GM21576 (cell line): Measurements from ENCODE around the gene APOL1.
"Not testable (repeated sequence)": the region's sequence is repeated elsewhere in the genome, so short reads cannot be mapped to it uniquely, and the experiment has no call there.

ENCODE experiments used
- ATAC-seq: cut with Tn5 transposase; IDR thresholded peaks from one replicate; pipeline ENCODE4 v1.9.1; 2021; ENCODE audit warnings: mild to moderate bottlenecking, moderate library complexity; ENCODE audit not compliant: unreplicated experiment

Gene APOL1

DNA sequence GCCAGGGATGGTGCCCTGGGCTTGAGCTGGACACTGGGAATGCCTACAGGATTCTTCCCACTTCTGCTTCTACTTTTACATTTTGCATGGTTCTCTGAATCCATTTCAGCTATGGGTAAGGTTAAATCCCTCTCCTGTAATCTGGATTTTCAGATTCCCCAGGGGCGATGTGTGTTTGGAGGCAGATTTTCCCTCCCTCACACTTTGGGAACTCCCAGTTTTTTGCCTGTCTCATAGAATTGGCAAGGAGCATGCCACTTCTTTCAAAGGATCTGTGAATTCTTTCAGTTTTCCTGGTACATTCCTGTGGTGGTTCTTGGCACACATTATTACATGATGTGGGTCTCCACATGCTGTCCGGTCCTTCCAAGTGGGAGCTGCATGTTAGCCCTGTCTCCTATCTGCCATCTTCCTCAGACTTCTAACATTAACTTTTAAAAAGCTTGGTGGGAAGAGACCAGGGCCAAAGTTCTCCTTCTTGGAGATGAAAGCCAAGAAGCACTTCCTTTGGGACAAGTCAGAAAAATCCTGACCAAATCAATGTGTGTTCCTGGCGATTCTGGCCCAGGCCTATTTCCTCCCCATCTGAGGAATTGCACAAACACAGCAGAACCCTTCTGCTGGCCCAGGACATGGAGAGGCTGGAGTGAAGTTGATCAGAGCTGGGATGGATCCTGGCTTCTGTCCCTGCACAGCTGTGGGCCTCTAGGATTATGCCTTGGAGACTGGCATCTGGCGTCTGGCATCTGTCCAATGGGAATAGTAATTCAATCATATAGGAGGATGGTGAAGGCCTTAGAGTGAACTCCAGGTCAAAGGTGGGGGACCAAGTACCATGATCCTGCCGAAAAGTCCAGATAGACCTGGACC is 8.2 kb upstream of the APOL1 start:
- no peak for ATAC-seq

DNA sequence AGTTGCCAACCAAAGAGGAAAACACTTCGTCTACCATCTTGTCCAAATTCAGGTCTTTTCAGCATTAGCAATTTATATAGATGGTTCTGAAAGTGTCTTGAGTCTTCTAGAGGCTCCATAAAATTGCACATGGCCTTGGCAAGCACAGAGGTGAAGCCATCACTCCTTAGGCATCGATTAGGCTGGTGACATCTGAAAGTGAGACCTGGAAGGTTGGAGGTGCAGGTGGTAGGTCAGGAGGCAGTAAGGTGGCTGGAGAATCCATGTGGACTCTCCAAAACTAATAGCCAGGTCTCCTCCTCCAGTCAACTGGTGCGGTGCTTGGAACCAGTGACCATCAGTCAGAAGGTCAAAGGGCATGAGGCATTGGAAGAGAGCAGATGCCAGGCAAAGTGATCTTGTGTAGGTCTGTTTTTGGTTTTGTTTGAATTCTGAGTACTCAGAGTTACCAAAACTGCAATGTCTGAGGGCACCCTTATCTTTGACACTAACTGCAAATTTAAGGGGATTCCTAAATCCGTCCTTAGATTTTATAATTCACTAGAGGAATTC is 7.1 kb upstream of the APOL1 start:
- no peak for ATAC-seq

- no peak for ATAC-seq
These were observed 6.2 kb upstream of the APOL1 start for GRCh38 chr22:36246718-36247117.

- no peak for ATAC-seq
These were observed 5.0 kb upstream of the APOL1 start for GRCh38 chr22:36247955-36248354.

GRCh38 chr22:36249160-36249559 is 3.8 kb upstream of the APOL1 start:
- ATAC-seq: no peak

GRCh38 chr22:36250292-36250960 is 2.5 kb upstream of the APOL1 start:
- ATAC-seq: not testable (repeated sequence)

GRCh38 chr22:36251979-36252608 is 839 bp upstream of the APOL1 start:
- ATAC-seq: not testable (repeated sequence)

- no peak for ATAC-seq
These were observed 874 bp downstream of the APOL1 start for GRCh38 chr22:36253523-36254490.

DNA sequence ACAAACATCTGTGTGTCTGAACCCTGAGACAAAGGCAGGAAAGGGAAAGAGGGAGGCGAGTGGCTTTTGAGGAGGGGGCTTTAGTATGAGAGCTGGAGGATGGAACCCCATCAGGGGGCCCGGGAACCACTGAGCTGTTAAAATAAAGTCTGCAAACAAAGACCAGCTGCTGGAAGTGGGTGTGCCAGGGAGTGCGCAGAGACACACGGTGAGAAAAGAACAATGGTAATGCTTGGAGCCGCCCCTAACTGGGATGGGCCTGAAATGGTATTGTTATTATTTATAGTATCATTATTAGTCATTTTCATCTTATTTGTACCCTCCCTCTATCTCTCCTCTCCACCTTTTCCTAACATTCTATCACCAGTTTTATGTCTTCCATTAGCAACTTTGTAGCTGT is 2.6 kb downstream of the APOL1 start:
- not testable (repeated sequence) for ATAC-seq

DNA sequence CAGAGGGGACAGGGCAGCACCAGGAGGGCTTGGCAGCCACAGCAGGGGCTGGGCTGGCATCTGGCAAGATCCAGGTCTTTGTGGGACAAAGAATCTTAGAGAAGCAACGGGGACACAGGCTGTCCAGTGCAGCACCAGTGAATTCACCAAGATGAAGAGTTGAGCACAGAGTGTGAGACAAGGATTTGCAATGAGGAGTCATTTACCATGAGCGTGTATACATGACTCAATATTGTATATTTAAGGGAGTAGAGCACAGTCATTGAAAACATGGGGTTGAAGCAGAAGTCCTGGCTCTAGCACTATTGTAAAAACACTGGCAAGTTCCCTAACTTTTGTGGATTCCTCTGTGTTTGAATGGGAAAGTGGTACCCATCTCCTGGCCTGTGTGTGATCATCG is 3.5 kb downstream of the APOL1 start:
- no peak for ATAC-seq

DNA sequence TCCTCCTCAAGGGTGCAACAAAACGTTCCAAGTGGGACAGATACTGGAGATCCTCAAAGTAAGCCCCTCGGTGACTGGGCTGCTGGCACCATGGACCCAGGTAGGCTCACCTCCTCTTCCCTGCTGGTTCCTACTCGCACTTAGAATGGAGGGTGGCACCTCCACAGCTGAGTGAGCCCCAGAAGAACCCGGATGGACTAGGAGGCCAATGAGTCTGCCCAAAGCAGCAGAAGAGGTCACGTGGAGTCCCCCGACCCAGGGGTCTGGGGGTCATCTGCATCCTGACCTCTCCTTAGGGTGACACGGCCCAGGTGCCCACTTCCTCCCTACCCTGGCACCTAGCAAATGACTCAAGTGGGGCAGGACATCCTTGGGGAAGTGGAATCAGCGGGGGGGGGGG is 4.4 kb downstream of the APOL1 start:
- no peak for ATAC-seq

DNA sequence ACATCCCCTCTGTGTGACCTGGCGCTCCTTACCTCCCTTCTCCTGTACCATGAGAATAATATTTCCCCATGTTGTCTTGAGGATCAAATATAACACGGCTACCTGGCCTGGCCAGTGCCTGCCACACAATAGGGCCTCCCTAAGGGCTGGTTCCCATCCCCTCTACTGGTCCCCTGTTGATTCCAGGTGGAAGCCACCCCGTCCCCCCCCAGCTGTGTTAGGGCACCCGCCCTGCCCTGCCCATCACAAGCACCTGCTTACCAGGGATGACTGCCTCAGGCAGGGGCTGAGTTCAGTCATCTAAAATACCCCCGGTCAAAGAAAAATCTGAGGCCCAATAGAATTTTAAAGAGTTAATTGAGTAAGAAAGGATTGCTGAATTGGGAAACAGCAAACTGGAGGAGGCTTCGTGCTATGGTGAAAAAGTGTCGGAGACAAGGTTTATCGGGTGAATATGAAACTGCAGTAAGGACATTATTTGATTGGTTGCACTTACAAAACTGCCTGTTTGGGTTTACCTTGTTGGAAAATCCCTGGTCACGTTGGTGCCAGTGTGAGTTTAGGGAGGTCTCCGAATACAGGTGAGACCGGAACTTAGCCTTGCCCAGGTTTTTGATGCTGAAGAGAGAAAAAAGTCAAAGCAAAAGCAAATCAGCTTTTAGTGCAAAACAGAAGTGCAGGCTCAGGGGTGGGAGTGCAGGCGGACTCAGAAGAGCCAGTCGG is 5.2 kb downstream of the APOL1 start:
- no peak for ATAC-seq

DNA sequence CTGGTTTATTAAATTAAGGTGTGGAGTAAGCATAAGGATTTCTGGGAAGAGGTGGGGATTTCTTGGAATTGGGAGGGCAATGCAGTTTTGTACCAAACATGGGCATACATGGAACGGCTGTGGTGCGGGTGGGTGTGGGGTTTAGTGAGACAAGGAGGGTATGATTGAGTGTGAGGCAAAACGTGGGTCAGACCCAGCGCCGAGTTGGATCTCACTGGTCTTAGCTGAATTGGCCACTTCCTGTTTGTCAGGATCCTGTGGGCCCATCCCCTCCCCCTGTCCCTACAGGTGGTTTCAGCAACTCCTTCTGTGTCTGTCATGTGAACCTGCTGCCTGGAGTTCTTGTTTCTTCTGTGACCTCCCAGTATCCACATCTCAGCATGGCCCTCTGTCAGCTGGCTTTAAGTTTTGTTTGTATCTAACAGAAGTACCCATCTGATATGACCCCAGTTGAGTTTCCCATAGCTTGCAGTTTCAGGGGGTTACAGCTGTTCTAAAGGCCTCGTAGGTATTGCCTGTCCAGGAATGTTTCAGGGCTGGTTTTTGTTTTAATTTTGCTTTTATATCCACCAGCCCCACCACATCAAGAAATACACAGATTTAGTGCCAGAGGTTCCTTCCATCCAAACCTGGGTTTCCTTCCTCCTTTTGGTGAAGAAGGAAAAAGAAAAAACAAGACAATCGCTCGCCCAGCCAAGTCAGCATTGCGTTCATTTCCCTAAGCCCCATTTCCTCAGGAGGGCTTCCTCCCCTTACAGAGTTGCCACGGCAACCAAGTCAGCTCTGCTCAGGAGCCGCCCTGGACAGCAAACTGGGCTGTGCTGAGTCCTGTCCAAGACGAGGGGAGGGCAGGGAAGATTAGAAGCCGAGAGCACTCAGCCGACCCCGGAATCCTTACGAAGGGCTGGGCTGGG is 6.0 kb downstream of the APOL1 start:
- no peak for ATAC-seq

- ATAC-seq: no peak
These were observed 6.8 kb downstream of the APOL1 start for GRCh38 chr22:36259615-36260300.

GRCh38 chr22:36261675-36262074 is 8.7 kb downstream of the APOL1 start:
- not testable (repeated sequence) for ATAC-seq

- ATAC-seq: not testable (repeated sequence)
These were observed 9.4 kb downstream of the APOL1 start for GRCh38 chr22:36262307-36262706.

- ATAC-seq: not testable (repeated sequence)
These were observed 10.3 kb downstream of the APOL1 start for GRCh38 chr22:36263216-36263673.
